Stimulated activated CD8-positive, alpha-beta memory T cell treated with anti-CD3 and anti-CD28 coated beads, Interleukin-2, amount 100 ng/mL, for 1 hour (primary cell): ENCODE data around the gene EFHD2.
"Not testable (repeated sequence)": the region's sequence is repeated elsewhere in the genome, so short reads cannot be mapped to it uniquely, and the experiment has no call there.

Experiments used
- DNase-seq, 2 donors: peaks; one replicate each; pipeline ENCODE4 v3.0.0-alpha.2; 2020; ENCODE audit warnings: low read depth in 2 of 2

EFHD2 gene

GRCh38 chr1:15388201-15388880 lies 21.3 kb upstream of the EFHD2 start:
- DNase-seq: no peak

GRCh38 chr1:15389828-15390227 lies 19.9 kb upstream of the EFHD2 start:
- not testable (repeated sequence) for DNase-seq

GRCh38 chr1:15390667-15391066 lies 19.0 kb upstream of the EFHD2 start:
- no peak for DNase-seq

GRCh38 chr1:15391366-15391765 lies 18.3 kb upstream of the EFHD2 start:
- DNase-seq: no peak

GRCh38 chr1:15393475-15394257 lies 16.0 kb upstream of the EFHD2 start:
- no peak for DNase-seq

GRCh38 chr1:15394258-15394690 lies 15.4 kb upstream of the EFHD2 start:
- DNase-seq: no peak

GRCh38 chr1:15397236-15397635 lies 12.5 kb upstream of the EFHD2 start:
- DNase-seq: no peak

- DNase-seq: no peak
These were observed 10.0 kb upstream of the EFHD2 start for GRCh38 chr1:15399710-15400109.

GRCh38 chr1:15400627-15401026 lies 9.1 kb upstream of the EFHD2 start:
- no peak for DNase-seq

GRCh38 chr1:15401391-15402055 lies 8.2 kb upstream of the EFHD2 start:
- DNase-seq: no peak

GRCh38 chr1:15402809-15403450 lies 6.8 kb upstream of the EFHD2 start:
- DNase-seq: no peak

- no peak for DNase-seq
These were observed 5.6 kb upstream of the EFHD2 start for GRCh38 chr1:15403962-15404580.

- no peak for DNase-seq
These were observed 4.4 kb upstream of the EFHD2 start for GRCh38 chr1:15405106-15405850.

GRCh38 chr1:15406614-15407559 lies 2.8 kb upstream of the EFHD2 start:
- DNase-seq: no peak

GRCh38 chr1:15407580-15407979 lies 2.1 kb upstream of the EFHD2 start:
- no peak for DNase-seq

GRCh38 chr1:15408890-15409387 lies 749 bp upstream of the EFHD2 start:
- DNase-seq: no peak

GRCh38 chr1:15410223-15410883 lies 665 bp downstream of the EFHD2 start:
- no peak for DNase-seq

- no peak for DNase-seq
These were observed 1.2 kb downstream of the EFHD2 start for GRCh38 chr1:15410884-15411245.

GRCh38 chr1:15411593-15412137 lies 2.0 kb downstream of the EFHD2 start:
- no peak for DNase-seq
